ENCODE data around the gene DSCAML1. TPM values are rescaled to one million over a fixed set of nuclear protein-coding genes. Genes with fewer than 3 reads are reported as not detected.
A peak's percentile ranks its signal among the peaks of the same experiment; 100 is the strongest.

The DSCAML1 gene
- total and polyA plus RNA-seq, 7 donors: 0.04 to 0.52 (median 0.06) TPM

- H3K36me3 ChIP-seq (ENCODE audit: insufficient read depth in 1 of 2, low read depth in 1 of 2): no peaks in the 10 kb centered on the region
- H3K4me1 ChIP-seq: no peaks in the 10 kb centered on the region
- no peak overlapping the region for H3K27ac ChIP-seq
- peaks cover 0 to 10% (median 0%) of the 10 kb centered on the region in 3 donors for H3K27me3 ChIP-seq (ENCODE audit: insufficient read depth in 3 of 3, low read length in 2 of 3)
- intact Hi-C loops (cut with DNase I): loop anchor here (2.0 to 5.0 kb wide), 4 partner anchors 139 to 245 kb away; no protein-coding TSS in a partner anchor
- DNase-seq (peak; percentile 74 to 84), ATAC-seq (peak; percentile 70 to 79 (median 75))
- H3K9me3 ChIP-seq: no peaks in the 10 kb centered on the region
- 58 to 60% (median 58%) methylated on average over 22 of the region's 22 CpGs for WGBS, 3 donors
- TF ChIP-seq CTCF (IDR thresholded peaks at IDR 0.05): peak; percentile 93
- no peak overlapping the region for H3K4me3 ChIP-seq
These were observed 10.7 kb upstream of the DSCAML1 start for GRCh38 chr11:117807482-117808327.

GRCh38 chr11:117806846-117807245 lies 9.8 kb upstream of the DSCAML1 start:
- H3K4me1 ChIP-seq: no peaks in the 10 kb centered on the region
- 79 to 82% (median 80%) methylated on average over 5 of the region's 5 CpGs for WGBS, 3 donors
- TF ChIP-seq CTCF (IDR thresholded peaks at IDR 0.05): no peak
- no peak for ATAC-seq
- H3K9me3 ChIP-seq: no peaks in the 10 kb centered on the region
- H3K27ac ChIP-seq: no peak overlapping the region
- no peak overlapping the region for H3K4me3 ChIP-seq
- no peaks in the 10 kb centered on the region for H3K36me3 ChIP-seq (ENCODE audit: insufficient read depth in 1 of 2, low read depth in 1 of 2)
- DNase-seq: no peak
- intact Hi-C loops (cut with DNase I): loop anchor here (2.0 to 5.0 kb wide), 3 partner anchors 140 to 245 kb away; no protein-coding TSS in a partner anchor
- H3K27me3 ChIP-seq (ENCODE audit: insufficient read depth in 3 of 3, low read length in 2 of 3): peaks cover 0 to 10% (median 0%) of the 10 kb centered on the region in 3 donors

DNA sequence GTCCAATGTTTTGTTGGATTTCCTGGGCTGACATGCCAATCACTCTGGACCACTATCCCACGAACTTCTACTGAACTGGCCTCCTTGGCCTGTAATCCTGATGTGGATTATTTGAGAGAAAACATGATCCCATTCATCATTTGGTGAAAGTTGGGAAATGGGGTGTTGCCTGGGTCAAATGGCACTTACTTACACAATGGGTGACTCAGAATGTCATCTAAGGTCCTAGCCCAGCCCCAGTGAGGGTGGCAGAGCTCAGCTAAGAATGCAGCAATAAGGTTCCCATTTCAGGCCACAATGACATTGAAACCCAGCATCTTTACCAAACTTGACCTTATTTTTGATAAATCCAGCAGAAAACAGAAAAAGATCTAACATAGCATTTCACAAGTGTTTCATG lies 8.0 kb upstream of the DSCAML1 start:
- Histone ChIP-seq H3K27me3 (ENCODE audit: insufficient read depth in 3 of 3, low read length in 2 of 3) (peaks cover 0 to 10% (median 0%) of the 10 kb centered on the region in 3 donors), H3K27ac (no peak overlapping the region), H3K4me1 (no peaks in the 10 kb centered on the region), H3K9me3 (no peaks in the 10 kb centered on the region), H3K36me3 (ENCODE audit: insufficient read depth in 1 of 2, low read depth in 1 of 2) (no peaks in the 10 kb centered on the region), H3K4me3 (no peak overlapping the region)
- WGBS, 3 donors: 48 to 59% (median 50%) methylated on average over 1 of the region's 1 CpG
- intact Hi-C loops (cut with DNase I): loop anchor here in 1 of 2 donors (5.0 kb wide), 2 partner anchors 142 to 247 kb away; no protein-coding TSS in a partner anchor
- no peak for TF ChIP-seq CTCF (IDR thresholded peaks at IDR 0.05)
- ATAC-seq (no peak), DNase-seq (no peak)

DNA sequence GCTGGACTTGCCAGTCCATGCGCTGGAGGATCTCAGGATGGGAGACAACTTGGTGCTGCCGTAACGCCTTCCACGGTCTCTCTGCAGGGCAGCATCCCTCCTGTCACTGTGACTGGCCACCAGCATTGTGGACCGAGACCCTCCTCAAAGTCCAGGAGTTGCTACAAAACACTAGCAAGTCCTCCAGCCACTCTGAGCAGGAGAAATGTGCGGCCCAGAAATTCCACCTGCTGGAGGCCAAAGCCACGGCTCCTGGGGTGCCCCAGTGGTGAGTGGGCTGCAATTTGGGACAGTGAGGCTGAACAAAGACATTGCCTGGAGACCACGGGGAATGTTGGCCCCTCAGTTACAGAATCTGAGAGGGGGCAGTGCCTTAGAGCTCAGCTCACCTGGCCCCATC lies 6.9 kb upstream of the DSCAML1 start:
- TF ChIP-seq CTCF (IDR thresholded peaks at IDR 0.05): no peak
- H3K4me1 ChIP-seq: no peaks in the 10 kb centered on the region
- peaks cover 0 to 15% (median 0%) of the 10 kb centered on the region in 3 donors for H3K27me3 ChIP-seq (ENCODE audit: insufficient read depth in 3 of 3, low read length in 2 of 3)
- ATAC-seq (no peak), DNase-seq (no peak)
- H3K4me3 ChIP-seq: no peak overlapping the region
- WGBS, 3 donors: 91 to 96% (median 93%) methylated on average over 8 of the region's 8 CpGs
- no peak overlapping the region for H3K27ac ChIP-seq
- H3K36me3 ChIP-seq (ENCODE audit: insufficient read depth in 1 of 2, low read depth in 1 of 2): no peaks in the 10 kb centered on the region
- H3K9me3 ChIP-seq: no peaks in the 10 kb centered on the region
- intact Hi-C loops (cut with DNase I): no loop called here

Data from psoas muscle (tissue), 8 donors.